Stimulated activated CD8-positive, alpha-beta memory T cell treated with anti-CD3 and anti-CD28 coated beads, Interleukin-4, amount 100 ng/mL, for 4 hours (primary cell): ENCODE data around the gene GRHL1.

Experiments used
- DNase-seq, 2 donors: peaks; one replicate each; pipeline ENCODE4 v3.0.0-alpha.2; 2020; ENCODE audit warnings: low read depth in 2 of 2, low spot score in 1 of 2

Gene GRHL1

GRCh38 chr2:9949239-9949991, 2.1 kb upstream of the GRHL1 start:
- no peak for DNase-seq

- DNase-seq, result no peak
Observed at GRCh38 chr2:9949992-9950520, 1.4 kb upstream of the GRHL1 start.

GRCh38 chr2:9950521-9951271, 797 bp upstream of the GRHL1 start:
- peak in 1 of 2 donors; percentile 13 for DNase-seq

GRCh38 chr2:9951272-9951521, 296 bp upstream of the GRHL1 start:
- no peak for DNase-seq

GRCh38 chr2:9952286-9952737, 819 bp downstream of the GRHL1 start:
- no peak for DNase-seq

GRCh38 chr2:9952856-9953503, 1.5 kb downstream of the GRHL1 start:
- DNase-seq, result no peak

GRCh38 chr2:9954136-9954535, 2.6 kb downstream of the GRHL1 start:
- no peak for DNase-seq

GRCh38 chr2:9958057-9958456, 6.6 kb downstream of the GRHL1 start:
- DNase-seq, result no peak

GRCh38 chr2:9959262-9959661, 7.8 kb downstream of the GRHL1 start:
- no peak for DNase-seq

- no peak for DNase-seq
Observed at GRCh38 chr2:9961013-9961412, 9.5 kb downstream of the GRHL1 start.

GRCh38 chr2:9964334-9964980, 13.0 kb downstream of the GRHL1 start:
- DNase-seq, result no peak

- no peak for DNase-seq
Observed at GRCh38 chr2:9965119-9965822, 13.8 kb downstream of the GRHL1 start.

- DNase-seq, result no peak
Observed at GRCh38 chr2:9966491-9967022, 15.1 kb downstream of the GRHL1 start.

- no peak for DNase-seq
Observed at GRCh38 chr2:9967053-9967775, 15.7 kb downstream of the GRHL1 start.

GRCh38 chr2:9968553-9969497, 17.3 kb downstream of the GRHL1 start:
- DNase-seq, result no peak

GRCh38 chr2:9970200-9971044, 18.9 kb downstream of the GRHL1 start:
- DNase-seq, result no peak

GRCh38 chr2:9971105-9971818, 19.8 kb downstream of the GRHL1 start:
- DNase-seq, result no peak
